Naive thymus-derived CD4-positive, alpha-beta T cell (primary cell): ENCODE measurements around the gene MRPL2. TPM values are rescaled to one million over a fixed set of nuclear protein-coding genes. Genes with fewer than 3 reads are reported as not detected.
"Not testable (repeated sequence)": the region's sequence is repeated elsewhere in the genome, so short reads cannot be mapped to it uniquely, and the experiment has no call there.

Experiments used
- ATAC-seq: fragments of 150-1000 bp; cut with Tn5 transposase; 2 replicates; pipeline ENCODE4 v1.10.0; 2021; ENCODE audit warnings: mild to moderate bottlenecking, moderate library complexity
- CTCF ChIA-PET: fragments of 350-600 bp; sonication (Branson Sonifier 250); formaldehyde crosslinking; loops from one replicate; lab custom pipeline; 2021; ENCODE audit warnings: antibody characterized with exemption; lab: Charles Lee
- POLR2A ChIA-PET: fragments of 350-600 bp; sonication (Branson Sonifier 250); formaldehyde crosslinking; loops from one replicate; lab custom pipeline; 2021; ENCODE audit warnings: antibody characterized with exemption, inconsistent platforms; lab: Charles Lee
- DNase-seq, 9 donors: peaks; one replicate each; pipeline versions ENCODE4 v3.0.0 to v3.0.0-alpha.2; 2020 to 2022; ENCODE audit warnings: mixed read lengths in 1 of 9
- H3K27ac ChIP-seq: one replicate; pipeline ENCODE4 v1.7.0; 2013; ENCODE audit warnings: mild to moderate bottlenecking, low read depth, low read length, moderate library complexity
- H3K27me3 ChIP-seq, 2 donors: one replicate each; pipeline ENCODE4 v1.7.0; 2013; ENCODE audit warnings: low read length in 2 of 2, mild to moderate bottlenecking in 2 of 2, moderate library complexity in 2 of 2; ENCODE audit not compliant: control insufficient read depth in 2 of 2, insufficient read depth in 2 of 2
- H3K36me3 ChIP-seq, 3 experiments: 1 replicate in 2 of 3; 2 replicates in 1 of 3; pipeline ENCODE4 v1.7.0; 2013; ENCODE audit warnings: low read length in 3 of 3, mild to moderate bottlenecking in 3 of 3, moderate library complexity in 1 of 3; ENCODE audit not compliant: insufficient read depth in 3 of 3, control insufficient read depth in 2 of 3
- H3K4me1 ChIP-seq, 2 donors: one replicate each; pipeline ENCODE4 v1.7.0; 2013; ENCODE audit warnings: low read length in 2 of 2, mild to moderate bottlenecking in 2 of 2, moderate library complexity in 1 of 2; ENCODE audit not compliant: control insufficient read depth in 2 of 2, insufficient read depth in 2 of 2
- H3K4me3 ChIP-seq: 2 replicates; pipeline ENCODE4 v1.7.0; 2013; ENCODE audit warnings: mild to moderate bottlenecking, low read length
- H3K9me3 ChIP-seq, 3 experiments: 1 replicate in 2 of 3; 2 replicates in 1 of 3; pipeline ENCODE4 v1.7.0; 2013; ENCODE audit warnings: low read length in 3 of 3; ENCODE audit not compliant: control insufficient read depth in 2 of 3
- H3K27ac Mint-ChIP-seq, 9 donors: one replicate each; pipeline ENCODE4 v1.8.0; 2020 to 2022; ENCODE audit warnings: mixed read lengths in 9 of 9, mild to moderate bottlenecking in 8 of 9, moderate library complexity in 5 of 9, inconsistent platforms in 2 of 9
- H3K27me3 Mint-ChIP-seq, 5 donors: one replicate each; pipeline ENCODE4 v1.8.0; 2021 to 2022; ENCODE audit warnings: mixed read lengths in 5 of 5, mild to moderate bottlenecking in 1 of 5
- H3K36me3 Mint-ChIP-seq, 5 donors: one replicate each; pipeline ENCODE4 v1.8.0; 2020 to 2022; ENCODE audit warnings: mixed read lengths in 5 of 5, mild to moderate bottlenecking in 3 of 5, inconsistent platforms in 1 of 5
- H3K4me1 Mint-ChIP-seq, 7 donors: one replicate each; pipeline ENCODE4 v1.8.0; 2020 to 2022; ENCODE audit warnings: mixed read lengths in 7 of 7, mild to moderate bottlenecking in 3 of 7, inconsistent platforms in 1 of 7
- H3K4me3 Mint-ChIP-seq, 10 donors: one replicate each; pipeline ENCODE4 v1.8.0; 2020 to 2022; ENCODE audit warnings: mild to moderate bottlenecking in 10 of 10, mixed read lengths in 10 of 10, moderate library complexity in 6 of 10, inconsistent platforms in 2 of 10
- H3K9me3 Mint-ChIP-seq, 11 donors: one replicate each; pipeline ENCODE4 v1.8.0; 2020 to 2022; ENCODE audit warnings: mixed read lengths in 11 of 11, mild to moderate bottlenecking in 4 of 11, inconsistent platforms in 1 of 11, moderate library complexity in 1 of 11
- intact Hi-C, 2 donors: fragments of 100-400 bp; cut with micrococcal nuclease; formaldehyde crosslinking; loops; one replicate each; pipeline ENCODE4 v1.15.1; 2023
- polyA plus RNA-seq, 2 donors: library from polyadenylated mRNA; unstranded; fragments of 300-500 nt; fragmentation: Illumina TruSeq; gene quantifications; one replicate each; pipeline ENCODE4 v1.2.3, GENCODE V29; 2021
- total RNA-seq, 6 experiments: library from RNA in 5 of 6; stranded (reverse) in 5 of 6; gene quantifications; 1 replicate in 5 of 6; 2 replicates in 1 of 6; pipeline ENCODE4 v1.2.3 and lab custom pipeline; 2021 to 2026

Gene MRPL2
- total and polyA plus RNA-seq, 7 experiments from 2014 or later: 32.0 to 58.6 (median 48.4) TPM

- DNase-seq: no peak
- H3K36me3 ChIP-seq: peaks cover 0 to 47% (median 4%) of the 10 kb centered on the region in 3 experiments
- Mint-ChIP-seq H3K36me3 (peaks cover 0 to 33% (median 7%) of the 10 kb centered on the region in 5 donors), H3K27me3 (no peaks in the 10 kb centered on the region), H3K9me3 (no peaks in the 10 kb centered on the region), H3K4me3 (peak overlapping the region in 1 of 10 donors; percentile 56), H3K4me1 (peaks cover 29 to 45% (median 37%) of the 10 kb centered on the region in 7 donors), H3K27ac (peak overlapping the region in 5 of 9 donors; percentile 17 to 87 (median 73))
- no peak overlapping the region for H3K27ac ChIP-seq
- no peak overlapping the region for H3K4me3 ChIP-seq
- CTCF ChIA-PET: interaction anchor here (0.8 kb wide), 1 partner anchor 131 kb away, joined by 3 read pairs; the partner anchor contains the start of gene CUL9
- ATAC-seq: no peak
- POLR2A ChIA-PET: interaction anchor here (1.2 kb wide), 1 partner anchor 9 kb away, joined by 4 read pairs; the partner anchor contains the start of genes KLC4 and MRPL2
- peaks cover 8 to 13% of the 10 kb centered on the region in 2 donors for H3K4me1 ChIP-seq
- H3K9me3 ChIP-seq: no peaks in the 10 kb centered on the region
- H3K27me3 ChIP-seq: no peaks in the 10 kb centered on the region
- intact Hi-C loops: loop anchor here (5.0 to 10.0 kb wide), 3 partner anchors 464 to 1316 kb away; partner anchors contain the start of genes LRRC73 (in 1 of the 2), POLR1C (in 1 of the 2), TFEB (in 1 of the 2) and YIPF3 (in 1 of the 2)
Measured at GRCh38 chr6:43050981-43051380, 8.3 kb downstream of the MRPL2 start.

- DNase-seq (no peak), ATAC-seq (no peak)
- peaks cover 20 to 30% (median 24%) of the 10 kb centered on the region in 7 donors for H3K4me1 Mint-ChIP-seq
- CTCF ChIA-PET: interaction anchor here (0.7 kb wide), 1 partner anchor 25 kb away, joined by 5 read pairs; no protein-coding TSS in a partner anchor
- no peaks in the 10 kb centered on the region for H3K27me3 Mint-ChIP-seq
- peaks cover 6% of the 10 kb centered on the region in 2 donors for H3K4me1 ChIP-seq
- H3K27me3 ChIP-seq: no peaks in the 10 kb centered on the region
- POLR2A ChIA-PET: interaction anchor here (0.6 kb wide), 1 partner anchor 15 kb away, joined by 4 read pairs; no protein-coding TSS in a partner anchor
- H3K9me3 ChIP-seq: no peaks in the 10 kb centered on the region
- no peak overlapping the region for H3K4me3 Mint-ChIP-seq
- H3K9me3 Mint-ChIP-seq: no peaks in the 10 kb centered on the region
- peaks cover 0 to 30% (median 7%) of the 10 kb centered on the region in 5 donors for H3K36me3 Mint-ChIP-seq
- no peak overlapping the region for H3K4me3 ChIP-seq
- intact Hi-C loops: no loop called here
- H3K27ac Mint-ChIP-seq: no peak overlapping the region
- H3K27ac ChIP-seq: no peak overlapping the region
- H3K36me3 ChIP-seq: peaks cover 0 to 59% (median 4%) of the 10 kb centered on the region in 3 experiments
Measured at GRCh38 chr6:43047998-43048397, 11.2 kb downstream of the MRPL2 start.

- Mint-ChIP-seq H3K27me3 (no peaks in the 10 kb centered on the region), H3K27ac (peak overlapping the region in 2 of 9 donors; percentile 52 to 62), H3K9me3 (no peaks in the 10 kb centered on the region), H3K4me1 (peaks cover under 1 to 7% (median 3%) of the 10 kb centered on the region in 7 donors), H3K4me3 (no peak overlapping the region), H3K36me3 (peaks cover 0 to 37% (median 7%) of the 10 kb centered on the region in 5 donors)
- Histone ChIP-seq H3K9me3 (no peaks in the 10 kb centered on the region), H3K27ac (no peak overlapping the region), H3K4me1 (no peaks in the 10 kb centered on the region), H3K36me3 (peaks cover 0 to 73% (median 4%) of the 10 kb centered on the region in 3 experiments), H3K27me3 (no peaks in the 10 kb centered on the region), H3K4me3 (no peak overlapping the region)
- DNase-seq (no peak), ATAC-seq (no peak)
- POLR2A ChIA-PET: interaction anchor here (1.1 kb wide), 1 partner anchor 8 kb away, joined by 6 read pairs; the partner anchor contains the start of gene CUL7
- intact Hi-C loops: no loop called here
- CTCF ChIA-PET: no interaction called here
Measured at GRCh38 chr6:43045371-43045930, 13.8 kb downstream of the MRPL2 start.

GRCh38 chr6:43043310-43043709, 15.9 kb downstream of the MRPL2 start:
- Histone ChIP-seq H3K36me3 (peaks cover 0 to 72% (median 0%) of the 10 kb centered on the region in 3 experiments), H3K9me3 (no peaks in the 10 kb centered on the region), H3K27me3 (no peaks in the 10 kb centered on the region), H3K4me3 (no peak overlapping the region), H3K27ac (no peak overlapping the region), H3K4me1 (no peaks in the 10 kb centered on the region)
- Mint-ChIP-seq H3K36me3 (peaks cover 0 to 34% (median 4%) of the 10 kb centered on the region in 5 donors), H3K27ac (no peak overlapping the region), H3K9me3 (no peaks in the 10 kb centered on the region), H3K4me3 (no peak overlapping the region), H3K4me1 (no peaks in the 10 kb centered on the region), H3K27me3 (no peaks in the 10 kb centered on the region)
- ChIA-PET POLR2A (interaction anchor here (0.6 kb wide), 2 partner anchors 22 to 497 kb away, joined by 3 read pairs; partner anchors contain the start of gene RRP36), CTCF (no interaction called here)
- DNase-seq (no peak), ATAC-seq (no peak)
- intact Hi-C loops: no loop called here

- intact Hi-C loops, H3K9me3 ChIP-seq, ATAC-seq, H3K27me3 Mint-ChIP-seq, H3K4me3 Mint-ChIP-seq, H3K27ac ChIP-seq, H3K9me3 Mint-ChIP-seq, H3K27me3 ChIP-seq, H3K4me3 ChIP-seq, DNase-seq, H3K4me1 Mint-ChIP-seq, H3K4me1 ChIP-seq: not testable (repeated sequence)
- Mint-ChIP-seq H3K36me3 (peaks cover 0 to 40% (median 4%) of the 10 kb centered on the region in 5 donors), H3K27ac (peak overlapping the region in 2 of 9 donors; percentile 25 to 40)
- ChIA-PET POLR2A (interaction anchor here (0.8 kb wide), 1 partner anchor 12 kb away, joined by 3 read pairs; no protein-coding TSS in a partner anchor), CTCF (interaction anchor here (0.7 kb wide), 1 partner anchor 339 kb away, joined by 3 read pairs; no protein-coding TSS in a partner anchor)
- H3K36me3 ChIP-seq: peaks cover 0 to 77% (median 0%) of the 10 kb centered on the region in 3 experiments
Measured at GRCh38 chr6:43041475-43041874, 17.8 kb downstream of the MRPL2 start.

- Mint-ChIP-seq H3K4me1 (no peaks in the 10 kb centered on the region), H3K4me3 (no peak overlapping the region), H3K36me3 (peaks cover 0 to 33% (median 4%) of the 10 kb centered on the region in 5 donors), H3K27ac (no peak overlapping the region), H3K27me3 (no peaks in the 10 kb centered on the region), H3K9me3 (no peaks in the 10 kb centered on the region)
- POLR2A ChIA-PET: no interaction called here
- Histone ChIP-seq H3K4me1 (no peaks in the 10 kb centered on the region), H3K27ac (no peak overlapping the region), H3K9me3 (no peaks in the 10 kb centered on the region), H3K36me3 (peaks cover 0 to 74% (median 0%) of the 10 kb centered on the region in 3 experiments), H3K27me3 (no peaks in the 10 kb centered on the region), H3K4me3 (no peak overlapping the region)
- CTCF ChIA-PET: no interaction called here
- DNase-seq (no peak), ATAC-seq (no peak)
- intact Hi-C loops: no loop called here
Measured at GRCh38 chr6:43040542-43041257, 18.5 kb downstream of the MRPL2 start.
